H9 (cell line): ENCODE data around the gene ULK2. TPM values are rescaled to one million over a fixed set of nuclear protein-coding genes. Genes with fewer than 3 reads are reported as not detected.

Source experiments
- DNase-seq: peaks from one replicate; pipeline ENCODE4 v3.0.0-alpha.2; 2017
- H2AFZ ChIP-seq: one replicate; pipeline ENCODE4 v1.6.1; 2013; ENCODE audit warnings: mild to moderate bottlenecking, low read length, control low read depth, moderate library complexity
- H2AK5ac ChIP-seq: 2 replicates; pipeline ENCODE4 v1.6.1; 2013; ENCODE audit warnings: low read length, control low read depth, mixed read lengths; ENCODE audit not compliant: insufficient read length
- H2BK120ac ChIP-seq: one replicate; pipeline ENCODE4 v1.6.1; 2013; ENCODE audit warnings: low read depth, mild to moderate bottlenecking, low read length, control low read depth, inconsistent platforms; ENCODE audit not compliant: poor library complexity, severe bottlenecking
- H2BK12ac ChIP-seq: 2 replicates; pipeline ENCODE4 v1.6.1; 2013; ENCODE audit warnings: low read length, control low read depth, mixed read lengths, low read depth; ENCODE audit not compliant: insufficient read length
- H2BK15ac ChIP-seq: 2 replicates; pipeline ENCODE4 v1.6.1; 2013; ENCODE audit warnings: low read depth, low read length, control low read depth
- H2BK20ac ChIP-seq: one replicate; pipeline ENCODE4 v1.6.1; 2013; ENCODE audit warnings: low read depth, mild to moderate bottlenecking, low read length, control low read depth, inconsistent platforms; ENCODE audit not compliant: poor library complexity, severe bottlenecking
- H2BK5ac ChIP-seq: 2 replicates; pipeline ENCODE4 v1.6.1; 2013; ENCODE audit warnings: low read length, control low read depth, mixed read lengths; ENCODE audit not compliant: insufficient read length
- H3K14ac ChIP-seq: 2 replicates; pipeline ENCODE4 v1.6.1; 2013; ENCODE audit warnings: low read length, control low read depth; ENCODE audit not compliant: insufficient read depth
- H3K18ac ChIP-seq: 2 replicates; pipeline ENCODE4 v1.6.1; 2013; ENCODE audit warnings: low read depth, mild to moderate bottlenecking, mixed read lengths, low read length, control low read depth; ENCODE audit not compliant: insufficient read length
- H3K23ac ChIP-seq: 2 replicates; pipeline ENCODE4 v1.6.1; 2013; ENCODE audit warnings: low read length, control low read depth, mixed read lengths, low read depth; ENCODE audit not compliant: insufficient read length
- H3K23me2 ChIP-seq: 2 replicates; pipeline ENCODE4 v1.6.1; 2013; ENCODE audit warnings: low read depth, mild to moderate bottlenecking, mixed read lengths, low read length, control low read depth; ENCODE audit not compliant: insufficient read length, poor library complexity, severe bottlenecking
- H3K27ac ChIP-seq: 2 replicates; pipeline ENCODE4 v1.5.1; 2013; ENCODE audit warnings: low read length, control low read depth, mixed read lengths, low read depth; ENCODE audit not compliant: insufficient read length
- H3K27me3 ChIP-seq: 2 replicates; pipeline ENCODE4 v1.6.1; 2013; ENCODE audit warnings: low read length, control low read depth, inconsistent platforms; ENCODE audit not compliant: insufficient read depth
- H3K4ac ChIP-seq: 2 replicates; pipeline ENCODE4 v1.6.1; 2013; ENCODE audit warnings: low read depth, mild to moderate bottlenecking, control low read depth, inconsistent platforms, low read length, moderate library complexity
- H3K4me1 ChIP-seq: 2 replicates; pipeline ENCODE4 v1.6.1; 2013; ENCODE audit warnings: low read length, control low read depth, inconsistent platforms; ENCODE audit not compliant: insufficient read depth
- H3K4me2 ChIP-seq: 2 replicates; pipeline ENCODE4 v1.6.1; 2013; ENCODE audit warnings: low read length, control low read depth, mixed read lengths; ENCODE audit not compliant: insufficient read length, insufficient read depth
- H3K56ac ChIP-seq: 2 replicates; pipeline ENCODE4 v1.6.1; 2013; ENCODE audit warnings: low read depth, mild to moderate bottlenecking, mixed read lengths, low read length, control low read depth; ENCODE audit not compliant: insufficient read length
- H3K79me1 ChIP-seq: 2 replicates; pipeline ENCODE4 v1.6.1; 2013; ENCODE audit warnings: low read depth, mild to moderate bottlenecking, moderate library complexity, low read length, control low read depth, inconsistent platforms; ENCODE audit not compliant: insufficient read depth, poor library complexity, severe bottlenecking
- H3K79me2 ChIP-seq: 2 replicates; pipeline ENCODE4 v1.6.1; 2013; ENCODE audit warnings: low read length, control low read depth, inconsistent platforms; ENCODE audit not compliant: insufficient read depth
- H3K9ac ChIP-seq: 2 replicates; pipeline ENCODE4 v1.6.1; 2013; ENCODE audit warnings: low read length, control low read depth, mixed read lengths; ENCODE audit not compliant: insufficient read length; ENCODE audit errors: extremely low read depth
- H3K9me3 ChIP-seq: one replicate; pipeline ENCODE4 v1.6.1; 2013; ENCODE audit warnings: low read depth, low read length, inconsistent platforms; ENCODE audit not compliant: control insufficient read depth
- H3T11ph ChIP-seq: one replicate; pipeline ENCODE4 v1.6.1; 2013; ENCODE audit warnings: mild to moderate bottlenecking, low read length, control low read depth, inconsistent platforms
- H4K20me1 ChIP-seq: one replicate; pipeline ENCODE4 v1.6.1; 2013; ENCODE audit not compliant: control insufficient read depth, insufficient read length, insufficient read depth
- H4K5ac ChIP-seq: 2 replicates; pipeline ENCODE4 v1.6.1; 2013; ENCODE audit warnings: low read depth, mild to moderate bottlenecking, mixed read lengths, low read length, control low read depth; ENCODE audit not compliant: insufficient read length
- H4K8ac ChIP-seq: replicated peaks from 2 replicates; pipeline ENCODE4 v1.6.1; 2013; ENCODE audit warnings: low read length, control low read depth, mixed read lengths, low read depth; ENCODE audit not compliant: insufficient read length
- H4K91ac ChIP-seq: 2 replicates; pipeline ENCODE4 v1.6.1; 2013; ENCODE audit warnings: low read depth, mild to moderate bottlenecking, moderate library complexity, mixed read lengths, low read length, control low read depth; ENCODE audit not compliant: insufficient read length
- H3K27ac Mint-ChIP-seq, 3 experiments: 2 replicates in 2 of 3; 3 replicates in 1 of 3; pipeline ENCODE4 v1.8.0; 2020 to 2021; ENCODE audit warnings: mixed read lengths in 3 of 3, mild to moderate bottlenecking in 1 of 3, moderate library complexity in 1 of 3
- H3K27me3 Mint-ChIP-seq: 2 replicates; pipeline ENCODE4 v1.8.0; 2021; ENCODE audit warnings: low read depth, mild to moderate bottlenecking, moderate library complexity, mixed read lengths
- H3K36me3 Mint-ChIP-seq, 3 experiments: 2 replicates in 2 of 3; 3 replicates in 1 of 3; pipeline ENCODE4 v1.8.0; 2020 to 2021; ENCODE audit warnings: low read depth in 3 of 3, mixed read lengths in 3 of 3; ENCODE audit not compliant: insufficient read depth in 1 of 3
- H3K4me1 Mint-ChIP-seq, 2 experiments: 2 replicates each; pipeline ENCODE4 v1.8.0; 2020; ENCODE audit warnings: mixed read lengths in 2 of 2
- H3K4me3 Mint-ChIP-seq, 2 experiments: 2 replicates in 1 of 2; 3 replicates in 1 of 2; pipeline ENCODE4 v1.8.0; 2020 to 2021; ENCODE audit warnings: mild to moderate bottlenecking in 2 of 2, mixed read lengths in 2 of 2, moderate library complexity in 1 of 2
- H3K9me3 Mint-ChIP-seq, 2 experiments: 2 replicates in 1 of 2; 3 replicates in 1 of 2; pipeline ENCODE4 v1.8.0; 2020; ENCODE audit warnings: mild to moderate bottlenecking in 2 of 2, mixed read lengths in 2 of 2, moderate library complexity in 1 of 2
- CTCF ChIP-seq: fragments of 200-600 bp; sonication (generic); conservative IDR thresholded peaks from 3 replicates; pipeline ENCODE4 v1.8.0; 2021; ENCODE audit warnings: antibody characterized with exemption, mild to moderate bottlenecking
- WGBS: extraction: QIAGEN DNeasy Blood & Tissue Kit; methylation state at CpG from one replicate; pipeline ENCODE4 v1.1.7; 2013; ENCODE audit warnings: missing lambda C conversion rate, low lambda C conversion rate, mixed read lengths; ENCODE audit not compliant: insufficient read length; ENCODE audit errors: extremely low coverage; 5-methylcytosine and 5-hydroxymethylcytosine counted together
- total RNA-seq: library from RNA; stranded (reverse); gene quantifications from 2 replicates; pipeline ENCODE4 v1.2.1, GENCODE V29; 2021

The ULK2 gene
- total RNA-seq, 1 experiment from 2014 or later: 11.5 TPM

GRCh38 chr17:19867079-19867328 is 732 bp downstream of the ULK2 start:
- Histone ChIP-seq H3K27ac (no peak overlapping the region), H3K4ac (no peak overlapping the region), H2BK5ac (no peak overlapping the region), H3K23me2 (peaks cover 16% of the 10 kb centered on the region), H2BK20ac (no peak overlapping the region), H3K4me1 (no peaks in the 10 kb centered on the region; the same call in 1 of the 2 replicates), H3T11ph (no peak overlapping the region), H2BK120ac (no peak overlapping the region), H4K5ac (no peak overlapping the region), H3K4me2 (peak overlapping the region; percentile 72), H3K56ac (no peak overlapping the region), H4K91ac (no peak overlapping the region), H2BK15ac (no peak overlapping the region), H4K8ac (no peak overlapping the region), H3K9ac (no peak overlapping the region), H3K9me3 (no peaks in the 10 kb centered on the region), H3K18ac (no peak overlapping the region), H2BK12ac (no peak overlapping the region), H3K79me2 (no peaks in the 10 kb centered on the region), H3K14ac (no peak overlapping the region; the same call in 1 of the 2 replicates), H3K79me1 (no peaks in the 10 kb centered on the region), H3K27me3 (peaks cover 5% of the 10 kb centered on the region; the same call in 1 of the 2 replicates), H2AK5ac (no peak overlapping the region), H3K23ac (no peak overlapping the region), H4K20me1 (no peaks in the 10 kb centered on the region), H2AFZ (no peak overlapping the region)
- peaks cover 26% of the 10 kb centered on the region for H3K27me3 Mint-ChIP-seq
- no CpG with 5 or more reads among the region's 27 CpGs for WGBS
- no peak overlapping the region; a peak in 1 of 7 replicates for H3K27ac Mint-ChIP-seq
- TF ChIP-seq CTCF: peak; percentile 40; the same call in 2 of the 3 replicates
- H3K4me3 Mint-ChIP-seq: peak overlapping the region; percentile 78 to 84
- no peaks in the 10 kb centered on the region; a peak in 2 of 7 replicates for H3K36me3 Mint-ChIP-seq
- peak; percentile 91 for DNase-seq
- no peaks in the 10 kb centered on the region for H3K9me3 Mint-ChIP-seq
- H3K4me1 Mint-ChIP-seq: peaks cover 3% of the 10 kb centered on the region in 2 experiments
